OCI-LY7 (cell line): Measurements from ENCODE around the gene RAD1.

Experiments
- CTCF ChIP-seq: fragments of 200-600 bp; sonication (generic); conservative IDR thresholded peaks from 2 replicates; pipeline ENCODE4 v1.5.1; 2014; ENCODE audit warnings: mild to moderate bottlenecking, antibody characterized with exemption, low read length, moderate library complexity, mixed read lengths
- EZH2phosphoT487 ChIP-seq: fragments of 200-600 bp; sonication (generic); IDR thresholded peaks from 2 replicates; pipeline ENCODE4 v1.6.1; 2018; ENCODE audit warnings: low read depth, borderline replicate concordance, mild to moderate bottlenecking, mixed run types, antibody characterized with exemption, low read length, moderate library complexity, mixed read lengths

- TF ChIP-seq CTCF (no peak), EZH2phosphoT487 (no peak)
Measured at GRCh38 chr5:34918025-34918424, 2.7 kb upstream of the RAD1 start.
